Endothelial cell of umbilical vein (primary cell): Measurements from ENCODE around the gene NAP1L1.

Experiments used
- EZH2 ChIP-seq: IDR thresholded peaks from 2 replicates; pipeline ENCODE4 v1.6.1; 2012; ENCODE audit warnings: borderline replicate concordance, low read depth, mild to moderate bottlenecking, moderate library complexity, low read length, inconsistent platforms; ENCODE audit not compliant: severe bottlenecking
- FOS ChIP-seq: IDR thresholded peaks from 2 replicates; pipeline ENCODE4 v1.6.1; 2011; ENCODE audit warnings: mild to moderate bottlenecking, low read length, moderate library complexity, borderline replicate concordance; ENCODE audit not compliant: insufficient read depth
- MYC ChIP-seq: IDR thresholded peaks from one replicate; pipeline ENCODE4 v1.6.1; 2011; ENCODE audit warnings: mild to moderate bottlenecking, low read depth, low read length
- POLR2A ChIP-seq: IDR thresholded peaks from 2 replicates; pipeline ENCODE4 v1.6.1; 2012; ENCODE audit warnings: low read depth, mild to moderate bottlenecking, control low read depth, low read length
- POLR2AphosphoS5 ChIP-seq: IDR thresholded peaks from 2 replicates; pipeline ENCODE4 v1.6.1; 2012; ENCODE audit warnings: low read depth, mild to moderate bottlenecking, control low read depth, low read length, moderate library complexity; ENCODE audit not compliant: insufficient read depth
- TF ChIP-seq, protein P1 (sequence below), 2 donors: IDR thresholded peaks; 1 replicate in 1 of 2; 2 replicates in 1 of 2; pipeline ENCODE4 v1.5.1; 2011; ENCODE audit warnings: low read length in 2 of 2, mild to moderate bottlenecking in 2 of 2, moderate library complexity in 2 of 2, control low read depth in 1 of 2, inconsistent platforms in 1 of 2, low read depth in 1 of 2; ENCODE audit not compliant: insufficient read depth in 1 of 2; ENCODE audit errors: extremely low read depth in 1 of 2

DNA sequence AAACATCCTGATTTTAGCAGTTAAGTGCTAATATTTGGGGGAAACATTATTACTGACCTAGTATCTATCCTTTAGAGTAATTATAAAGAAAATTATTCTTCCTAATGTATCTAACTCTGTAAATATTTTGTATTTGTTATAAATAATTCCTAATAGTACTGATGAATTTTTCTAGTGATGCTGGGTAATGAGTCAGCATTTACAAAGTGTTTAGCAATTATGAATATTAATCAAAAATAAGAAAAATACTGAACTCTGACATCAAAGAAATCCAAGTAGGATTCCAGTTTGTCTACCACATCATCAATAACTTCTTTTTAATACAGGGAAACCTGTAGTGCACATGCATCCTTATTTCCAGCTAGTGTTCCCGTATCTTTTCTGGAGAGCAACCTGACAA, 9.0 kb downstream of the NAP1L1 start:
- TF ChIP-seq POLR2A = no peak
- TF ChIP-seq, protein P1, sequence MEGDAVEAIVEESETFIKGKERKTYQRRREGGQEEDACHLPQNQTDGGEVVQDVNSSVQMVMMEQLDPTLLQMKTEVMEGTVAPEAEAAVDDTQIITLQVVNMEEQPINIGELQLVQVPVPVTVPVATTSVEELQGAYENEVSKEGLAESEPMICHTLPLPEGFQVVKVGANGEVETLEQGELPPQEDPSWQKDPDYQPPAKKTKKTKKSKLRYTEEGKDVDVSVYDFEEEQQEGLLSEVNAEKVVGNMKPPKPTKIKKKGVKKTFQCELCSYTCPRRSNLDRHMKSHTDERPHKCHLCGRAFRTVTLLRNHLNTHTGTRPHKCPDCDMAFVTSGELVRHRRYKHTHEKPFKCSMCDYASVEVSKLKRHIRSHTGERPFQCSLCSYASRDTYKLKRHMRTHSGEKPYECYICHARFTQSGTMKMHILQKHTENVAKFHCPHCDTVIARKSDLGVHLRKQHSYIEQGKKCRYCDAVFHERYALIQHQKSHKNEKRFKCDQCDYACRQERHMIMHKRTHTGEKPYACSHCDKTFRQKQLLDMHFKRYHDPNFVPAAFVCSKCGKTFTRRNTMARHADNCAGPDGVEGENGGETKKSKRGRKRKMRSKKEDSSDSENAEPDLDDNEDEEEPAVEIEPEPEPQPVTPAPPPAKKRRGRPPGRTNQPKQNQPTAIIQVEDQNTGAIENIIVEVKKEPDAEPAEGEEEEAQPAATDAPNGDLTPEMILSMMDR (IDR thresholded peaks at IDR 0.05; ENCODE audit: extremely low read depth in 1 of 2, insufficient read depth in 1 of 2, low read depth in 1 of 2, low read length in 2 of 2) = no peak
- no peak for TF ChIP-seq POLR2AphosphoS5
- TF ChIP-seq MYC = no peak
- no peak for TF ChIP-seq FOS
- no peak for TF ChIP-seq EZH2
